ENCODE results near the gene NRXN3. TPM values are rescaled to one million over a fixed set of nuclear protein-coding genes. Genes with fewer than 3 reads are reported as not detected.

The NRXN3 gene
- total RNA-seq, 2 experiments from 2014 or later, result not detected

DNA sequence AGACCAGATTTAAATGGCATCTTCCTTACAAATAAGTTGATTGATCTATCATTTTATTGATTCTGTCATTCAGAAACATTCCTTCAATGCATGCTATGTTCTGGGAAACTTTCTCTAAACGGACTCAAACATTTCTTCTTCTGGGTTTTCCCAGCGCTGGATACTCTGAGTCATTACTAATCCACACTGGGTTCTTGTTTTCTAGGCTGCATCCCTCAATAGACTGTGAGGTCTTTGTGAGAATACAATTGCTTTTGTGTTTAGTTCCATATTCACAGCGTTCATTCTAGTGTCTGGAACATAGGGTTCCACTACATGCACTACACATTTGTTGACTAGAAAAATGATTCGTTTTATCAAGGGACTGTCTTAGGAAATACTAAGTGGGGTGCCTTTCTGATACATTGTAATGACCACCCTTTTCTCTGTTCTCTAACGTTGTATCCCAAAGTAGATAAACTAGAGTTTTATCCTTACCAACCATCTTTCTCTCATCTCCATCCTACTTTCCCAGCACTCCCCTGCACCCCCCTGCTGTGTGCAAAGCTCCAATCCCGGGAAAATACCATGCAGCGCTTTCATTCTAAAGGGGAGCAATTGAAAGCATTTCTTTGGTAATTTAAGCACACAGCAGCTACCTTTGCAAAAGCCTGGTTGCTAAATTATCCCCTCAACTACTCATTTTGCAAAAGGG is 1162.5 kb downstream of the NRXN3 start:
- Mint-ChIP-seq H3K27ac (no peak overlapping the region), H3K27me3 (no peaks in the 10 kb centered on the region), H3K4me1 (no peaks in the 10 kb centered on the region), H3K4me3 (no peak overlapping the region), H3K36me3 (no peaks in the 10 kb centered on the region), H3K9me3 (ENCODE audit: low read depth) (no peaks in the 10 kb centered on the region)
- CTCF ChIA-PET, result no interaction called here
- DNase-seq (no peak), ATAC-seq (no peak)

DNA sequence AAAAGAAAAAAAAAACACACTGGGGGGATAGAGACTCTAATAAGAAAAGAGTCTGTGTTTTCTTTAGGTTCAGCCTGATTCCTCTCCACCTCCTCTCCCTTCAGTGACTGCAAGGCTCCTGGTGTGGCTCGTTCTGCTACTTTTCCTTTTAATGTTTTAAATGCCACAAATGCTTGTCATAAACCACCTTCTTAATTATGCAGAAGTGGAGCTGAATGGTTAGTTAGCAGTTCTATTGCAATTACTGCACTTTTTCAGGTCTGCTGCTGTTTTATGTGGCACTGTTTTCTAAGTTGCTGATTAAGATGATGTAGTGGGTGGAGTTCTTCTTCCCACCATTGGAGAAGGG is 1163.0 kb downstream of the NRXN3 start:
- ATAC-seq (no peak), DNase-seq (no peak)
- CTCF ChIA-PET, result no interaction called here
- Mint-ChIP-seq H3K4me1 (no peaks in the 10 kb centered on the region), H3K36me3 (no peaks in the 10 kb centered on the region), H3K4me3 (no peak overlapping the region), H3K27me3 (no peaks in the 10 kb centered on the region), H3K9me3 (ENCODE audit: low read depth) (no peaks in the 10 kb centered on the region), H3K27ac (no peak overlapping the region)

DNA sequence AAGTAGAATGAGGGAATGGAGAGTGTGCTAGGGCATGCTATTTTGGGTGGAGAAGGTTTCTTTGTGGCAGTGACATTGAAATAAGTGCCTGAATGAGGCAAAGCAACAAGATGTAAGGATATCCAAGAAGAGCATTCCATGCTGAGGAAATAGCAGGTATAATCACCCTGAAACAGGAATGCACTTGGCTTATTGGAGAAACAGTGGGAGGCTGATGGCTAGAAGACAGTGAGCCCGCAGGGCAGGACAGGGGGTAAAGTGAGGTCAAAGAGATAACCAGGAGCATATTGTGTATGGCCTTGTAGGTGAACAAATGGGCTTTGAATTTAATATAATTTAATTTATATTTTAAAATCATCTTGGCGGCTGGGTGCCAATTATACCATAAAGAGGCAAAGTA is 1164.1 kb downstream of the NRXN3 start:
- CTCF ChIA-PET, result no interaction called here
- H3K4me1 Mint-ChIP-seq, result no peaks in the 10 kb centered on the region
- H3K27ac Mint-ChIP-seq, result no peak overlapping the region
- no peak overlapping the region for H3K4me3 Mint-ChIP-seq
- no peaks in the 10 kb centered on the region for H3K9me3 Mint-ChIP-seq (ENCODE audit: low read depth)
- H3K27me3 Mint-ChIP-seq, result no peaks in the 10 kb centered on the region
- ATAC-seq (no peak), DNase-seq (no peak)
- no peaks in the 10 kb centered on the region for H3K36me3 Mint-ChIP-seq

- Mint-ChIP-seq H3K27ac (no peak overlapping the region), H3K4me1 (no peaks in the 10 kb centered on the region), H3K36me3 (no peaks in the 10 kb centered on the region), H3K9me3 (ENCODE audit: low read depth) (no peaks in the 10 kb centered on the region), H3K4me3 (no peak overlapping the region), H3K27me3 (no peaks in the 10 kb centered on the region)
- ATAC-seq, result no peak
- CTCF ChIA-PET, result no interaction called here
- no peak for DNase-seq
Measured at GRCh38 chr14:79337761-79338160, 1167.6 kb downstream of the NRXN3 start.

GRCh38 chr14:79342942-79343341 is 1172.8 kb downstream of the NRXN3 start:
- Mint-ChIP-seq H3K4me1 (no peaks in the 10 kb centered on the region), H3K27ac (no peak overlapping the region), H3K27me3 (no peaks in the 10 kb centered on the region), H3K9me3 (ENCODE audit: low read depth) (peaks cover 4% of the 10 kb centered on the region), H3K4me3 (no peak overlapping the region), H3K36me3 (no peaks in the 10 kb centered on the region)
- DNase-seq (no peak), ATAC-seq (no peak)
- CTCF ChIA-PET, result no interaction called here

- no peaks in the 10 kb centered on the region for H3K4me1 Mint-ChIP-seq
- peaks cover 4% of the 10 kb centered on the region for H3K9me3 Mint-ChIP-seq (ENCODE audit: low read depth)
- H3K27ac Mint-ChIP-seq, result no peak overlapping the region
- H3K36me3 Mint-ChIP-seq, result no peaks in the 10 kb centered on the region
- CTCF ChIA-PET, result no interaction called here
- H3K4me3 Mint-ChIP-seq, result no peak overlapping the region
- DNase-seq (no peak), ATAC-seq (no peak)
- no peaks in the 10 kb centered on the region for H3K27me3 Mint-ChIP-seq
Measured at GRCh38 chr14:79351011-79351410, 1180.8 kb downstream of the NRXN3 start.

GRCh38 chr14:79352076-79352630 is 1182.0 kb downstream of the NRXN3 start:
- no peak for ATAC-seq
- no peak for DNase-seq
- no peaks in the 10 kb centered on the region for H3K4me1 Mint-ChIP-seq
- no peak overlapping the region for H3K27ac Mint-ChIP-seq
- no peaks in the 10 kb centered on the region for H3K36me3 Mint-ChIP-seq
- H3K27me3 Mint-ChIP-seq, result no peaks in the 10 kb centered on the region
- H3K9me3 Mint-ChIP-seq (ENCODE audit: low read depth), result peaks cover 4% of the 10 kb centered on the region
- CTCF ChIA-PET, result no interaction called here
- H3K4me3 Mint-ChIP-seq, result no peak overlapping the region

GRCh38 chr14:79354336-79354735 is 1184.2 kb downstream of the NRXN3 start:
- CTCF ChIA-PET, result no interaction called here
- ATAC-seq, result no peak
- H3K27me3 Mint-ChIP-seq, result no peaks in the 10 kb centered on the region
- H3K36me3 Mint-ChIP-seq, result no peaks in the 10 kb centered on the region
- no peak overlapping the region for H3K4me3 Mint-ChIP-seq
- no peak for DNase-seq
- H3K27ac Mint-ChIP-seq, result no peak overlapping the region
- no peaks in the 10 kb centered on the region for H3K4me1 Mint-ChIP-seq
- H3K9me3 Mint-ChIP-seq (ENCODE audit: low read depth), result no peaks in the 10 kb centered on the region

DNA sequence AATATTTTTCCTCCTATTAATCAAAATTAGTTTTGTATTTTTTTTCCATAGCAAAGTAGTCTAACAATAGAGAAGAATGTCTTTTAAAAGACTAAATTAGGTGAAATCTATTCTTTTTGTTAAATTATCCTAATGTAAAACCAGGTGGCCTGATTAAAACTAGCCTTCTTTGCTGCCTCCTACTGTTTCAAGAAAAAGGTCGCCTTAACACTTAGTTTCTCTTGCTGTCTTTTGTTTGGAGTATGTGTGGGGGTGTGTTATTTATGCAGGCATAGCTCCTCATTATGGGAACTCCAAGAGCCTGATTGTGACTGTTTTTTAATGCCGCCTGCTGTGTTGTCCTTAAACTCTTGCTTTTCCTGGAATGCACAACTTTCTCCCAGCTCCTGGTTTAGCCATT is 1185.9 kb downstream of the NRXN3 start:
- no peak for DNase-seq
- no peaks in the 10 kb centered on the region for H3K36me3 Mint-ChIP-seq
- no peaks in the 10 kb centered on the region for H3K27me3 Mint-ChIP-seq
- H3K27ac Mint-ChIP-seq, result no peak overlapping the region
- CTCF ChIA-PET, result no interaction called here
- no peak overlapping the region for H3K4me3 Mint-ChIP-seq
- no peaks in the 10 kb centered on the region for H3K4me1 Mint-ChIP-seq
- H3K9me3 Mint-ChIP-seq (ENCODE audit: low read depth), result no peaks in the 10 kb centered on the region
- no peak for ATAC-seq

- DNase-seq (no peak), ATAC-seq (no peak)
- CTCF ChIA-PET, result no interaction called here
- Mint-ChIP-seq H3K36me3 (no peaks in the 10 kb centered on the region), H3K27me3 (no peaks in the 10 kb centered on the region), H3K4me3 (no peak overlapping the region), H3K9me3 (ENCODE audit: low read depth) (no peaks in the 10 kb centered on the region), H3K4me1 (no peaks in the 10 kb centered on the region), H3K27ac (no peak overlapping the region)
Measured at GRCh38 chr14:79357307-79357706, 1187.1 kb downstream of the NRXN3 start.

- CTCF ChIA-PET, result no interaction called here
- ATAC-seq (no peak), DNase-seq (no peak)
- Mint-ChIP-seq H3K4me3 (no peak overlapping the region), H3K4me1 (no peaks in the 10 kb centered on the region), H3K36me3 (no peaks in the 10 kb centered on the region), H3K27me3 (no peaks in the 10 kb centered on the region), H3K27ac (no peak overlapping the region), H3K9me3 (ENCODE audit: low read depth) (peaks cover 3% of the 10 kb centered on the region)
Measured at GRCh38 chr14:79363291-79363690, 1193.1 kb downstream of the NRXN3 start.

DNA sequence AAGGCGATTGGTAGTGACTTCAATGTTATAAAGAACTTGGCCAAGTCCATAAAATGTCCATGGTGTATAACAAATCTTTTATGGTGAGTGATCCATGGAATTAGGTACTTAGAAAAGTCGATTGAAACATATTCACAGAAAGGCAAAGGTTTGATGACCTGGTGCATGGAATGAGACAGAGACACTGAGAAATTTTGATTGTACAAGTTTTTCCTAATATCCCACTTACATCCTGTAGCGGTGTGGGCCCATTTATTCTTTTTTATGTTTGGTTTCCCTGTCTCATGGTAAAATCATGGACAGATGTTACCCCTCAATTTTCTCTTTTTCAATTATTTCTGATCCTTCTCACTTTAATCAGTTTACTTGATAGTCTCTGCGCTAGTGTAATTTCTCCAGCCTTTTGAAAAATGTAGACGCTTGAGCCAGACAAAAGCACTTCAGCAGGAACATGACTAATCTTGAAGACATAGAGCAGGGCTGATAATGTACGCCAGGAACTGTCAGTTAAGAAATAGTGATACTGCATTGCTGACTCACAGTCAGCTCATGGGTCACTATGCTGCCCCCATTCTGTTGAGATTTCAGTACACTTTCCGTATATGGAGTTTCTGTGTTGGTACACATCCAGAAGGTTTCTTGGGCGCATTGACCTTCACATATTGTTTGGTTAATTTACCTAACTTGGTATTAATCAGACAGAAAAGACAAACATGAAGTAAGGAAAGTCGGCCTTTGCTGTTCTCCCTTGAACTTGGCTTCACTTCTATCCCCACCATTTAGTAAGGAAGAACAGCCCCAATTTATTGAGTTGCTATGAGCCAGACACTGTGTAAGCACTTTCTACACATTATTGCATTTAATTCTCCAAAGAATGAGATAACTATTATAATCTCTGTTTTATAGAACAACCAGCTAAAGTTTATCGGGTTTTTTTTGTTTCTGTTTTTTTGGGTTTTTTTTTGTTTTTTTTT is 1199.5 kb downstream of the NRXN3 start:
- no peaks in the 10 kb centered on the region for H3K4me1 Mint-ChIP-seq
- H3K4me3 Mint-ChIP-seq, result no peak overlapping the region

GRCh38 chr14:79370969-79371368 is 1200.8 kb downstream of the NRXN3 start:
- Mint-ChIP-seq H3K9me3 (ENCODE audit: low read depth) (peaks cover 4% of the 10 kb centered on the region), H3K36me3 (no peaks in the 10 kb centered on the region), H3K4me3 (no peak overlapping the region), H3K4me1 (no peaks in the 10 kb centered on the region), H3K27ac (no peak overlapping the region), H3K27me3 (no peaks in the 10 kb centered on the region)
- CTCF ChIA-PET, result no interaction called here
- ATAC-seq (no peak), DNase-seq (no peak)

More for the DNA sequence above, 1199.5 kb downstream of the NRXN3 start:
- no peaks in the 10 kb centered on the region for H3K27me3 Mint-ChIP-seq
- DNase-seq, result no peak
- no peak overlapping the region for H3K27ac Mint-ChIP-seq
- H3K9me3 Mint-ChIP-seq (ENCODE audit: low read depth), result peaks cover 4% of the 10 kb centered on the region
- CTCF ChIA-PET, result no interaction called here
- ATAC-seq, result no peak
- H3K36me3 Mint-ChIP-seq, result no peaks in the 10 kb centered on the region

DNA sequence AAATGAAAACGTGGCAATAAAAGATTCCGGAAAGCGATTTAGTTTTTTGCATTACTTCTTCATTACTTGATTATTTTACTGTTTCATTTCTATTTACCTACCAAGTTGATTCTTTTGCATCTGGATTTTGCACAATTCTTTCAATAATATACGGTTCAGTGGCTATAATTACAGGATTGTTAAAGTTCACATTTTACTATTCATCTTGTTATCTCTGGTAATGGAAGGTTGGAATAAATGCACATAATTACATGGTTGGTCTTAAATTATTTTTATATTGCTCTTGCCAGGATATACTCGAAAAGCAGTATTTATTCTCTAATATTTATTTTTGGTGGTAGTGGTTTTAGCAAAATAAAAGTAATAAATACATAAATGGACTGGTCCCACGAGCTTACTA is 1203.3 kb downstream of the NRXN3 start:
- ATAC-seq (no peak), DNase-seq (no peak)
- H3K27ac Mint-ChIP-seq, result no peak overlapping the region
- H3K4me3 Mint-ChIP-seq, result no peak overlapping the region
- no peaks in the 10 kb centered on the region for H3K27me3 Mint-ChIP-seq
- no peaks in the 10 kb centered on the region for H3K36me3 Mint-ChIP-seq
- CTCF ChIA-PET, result no interaction called here
- H3K9me3 Mint-ChIP-seq (ENCODE audit: low read depth), result peaks cover 4% of the 10 kb centered on the region
- no peaks in the 10 kb centered on the region for H3K4me1 Mint-ChIP-seq

All from activated CD8-positive, alpha-beta memory T cell treated with anti-CD3 and anti-CD28 coated beads, Interleukin-2, amount 10 ng/mL, durations not matched to agents 7 days and 5 days (primary cell).